Spleen (tissue), 7 donors: ENCODE measurements around the gene HPSE2.

ENCODE experiments used
- CTCF ChIP-seq, 11 experiments: fragments of 200-600 bp in 7 of 11; fragments of 450-650 bp in 4 of 11; sonication (generic) in 4 of 11; IDR thresholded peaks in 8 of 11; conservative IDR thresholded peaks in 3 of 11; 1 replicate in 7 of 11; 2 replicates in 4 of 11; pipeline versions ENCODE4 v1.4.0 to v1.8.0; 2016 to 2021; ENCODE audit warnings: antibody characterized with exemption in 11 of 11, inconsistent platforms in 4 of 11, mild to moderate bottlenecking in 1 of 11
- POLR2A ChIP-seq, 3 donors: fragments of 450-650 bp; IDR thresholded peaks; one replicate each; pipeline ENCODE4 v1.5.1; 2017; ENCODE audit warnings: antibody characterized with exemption in 3 of 3, mild to moderate bottlenecking in 1 of 3
- donor health status: DM: no; HTN: no; CAD: no; lungs with moderate emphysema.
- donor health status: DM: no; HTN: no; CAD: no.
- donor health status: DM: no; HTN: no; CAD: no.

DNA sequence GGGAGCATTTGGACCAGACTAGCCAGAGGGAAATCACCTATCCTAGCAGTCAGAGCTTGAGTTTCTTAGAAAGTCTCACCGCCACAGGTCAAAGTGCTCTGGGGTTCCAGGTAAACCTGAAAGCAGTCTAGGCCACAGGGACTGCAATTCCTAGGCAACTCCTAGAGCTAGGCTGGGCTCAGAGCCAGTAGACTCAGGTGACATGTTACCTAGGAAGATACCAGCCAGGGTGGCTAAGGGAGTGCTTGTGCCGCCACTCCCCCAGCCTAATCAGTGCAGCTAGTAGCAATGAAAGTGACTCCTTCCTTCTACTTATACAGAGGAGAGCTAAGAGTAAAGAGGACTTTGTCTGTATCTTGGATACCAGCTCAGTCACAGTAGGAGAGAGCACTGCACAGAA is 440.2 kb downstream of the HPSE2 start:
- TF ChIP-seq CTCF (IDR thresholded peaks at IDR 0.05 in 8 of 11, conservative IDR thresholded peaks at IDR 0.05 in 3 of 11) = no peak
- no peak for TF ChIP-seq POLR2A (IDR thresholded peaks at IDR 0.05)
